Left lobe of liver (tissue), 2 donors: ENCODE data around the gene PSEN1. TPM values are rescaled to one million over a fixed set of nuclear protein-coding genes. Genes with fewer than 3 reads are reported as not detected.

Experiments used
- ATAC-seq: fragments of 200-7000 bp; cut with Tn5 transposase; one replicate; pipeline ENCODE4 v1.9.1; 2020; ENCODE audit warnings: mild to moderate bottlenecking, moderate library complexity
- DNase-seq: peaks from one replicate; pipeline ENCODE4 v3.0.0-alpha.2; 2020; ENCODE audit warnings: low spot score
- total RNA-seq: library from RNA; stranded (reverse); gene quantifications from one replicate; pipeline ENCODE4 v1.2.1, GENCODE V29; 2021
- donor health status: DM: no; HTN: no; CAD: no; lungs with moderate emphysema.
- donor health status: DM: no; HTN: yes; CAD: no.

Gene PSEN1
- total RNA-seq, 1 donor from 2014 or later = 22.8 TPM

DNA sequence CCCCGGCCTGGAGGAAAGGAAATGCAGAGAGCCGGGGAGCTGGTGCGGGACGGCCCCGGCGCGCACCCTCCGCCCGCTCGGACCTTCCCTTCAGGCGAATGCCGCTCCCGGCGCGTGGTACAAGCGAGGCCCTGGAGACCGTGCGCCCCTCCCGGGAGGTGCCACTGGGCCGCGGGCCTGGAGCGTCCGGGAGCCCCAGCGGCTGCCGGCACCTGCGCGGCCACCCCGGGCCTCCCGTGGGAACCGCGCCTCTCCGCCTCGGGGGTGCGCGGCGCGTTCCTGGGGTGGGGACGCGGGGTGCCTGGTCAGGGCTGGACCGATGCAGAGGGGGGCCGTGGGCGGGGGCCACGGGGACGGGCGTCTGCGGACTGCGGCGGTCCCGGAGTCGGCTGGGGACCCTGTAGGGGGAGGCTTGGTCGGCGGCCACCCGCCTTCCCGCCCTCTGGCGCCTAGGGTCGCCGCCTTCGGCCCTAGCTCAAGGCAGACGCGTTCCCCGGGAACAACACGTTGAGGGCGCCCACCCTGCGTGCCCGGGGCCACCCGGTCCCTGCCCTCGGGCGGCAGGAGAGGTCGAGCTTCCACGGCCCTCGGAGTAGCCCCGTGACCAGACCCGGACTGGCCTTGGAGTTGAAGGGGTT lies 101.6 kb downstream of the PSEN1 start:
- ATAC-seq (peak; percentile 37), DNase-seq (peak; percentile 37)

DNA sequence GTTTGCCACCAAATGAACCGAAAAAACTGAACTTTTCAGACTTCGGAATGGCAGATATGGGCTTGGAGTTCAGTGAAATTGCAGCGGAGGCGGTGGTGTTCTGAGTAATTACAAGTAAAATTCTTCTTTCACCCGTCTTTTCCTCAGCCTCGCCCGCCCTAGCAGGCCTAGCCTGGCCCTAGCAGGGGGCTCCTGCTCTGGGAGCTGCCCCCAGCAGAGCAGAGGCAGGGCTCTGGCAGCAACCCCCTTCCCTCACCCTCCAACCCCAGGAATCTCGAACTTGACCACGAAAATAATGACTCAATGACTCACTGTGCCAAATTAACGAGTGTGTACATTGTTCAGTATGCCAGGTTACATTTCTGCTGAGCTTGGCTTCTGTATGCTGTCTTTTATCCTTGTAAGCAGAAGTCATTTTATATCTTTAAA lies 102.1 kb downstream of the PSEN1 start:
- DNase-seq (no peak), ATAC-seq (no peak)

DNA sequence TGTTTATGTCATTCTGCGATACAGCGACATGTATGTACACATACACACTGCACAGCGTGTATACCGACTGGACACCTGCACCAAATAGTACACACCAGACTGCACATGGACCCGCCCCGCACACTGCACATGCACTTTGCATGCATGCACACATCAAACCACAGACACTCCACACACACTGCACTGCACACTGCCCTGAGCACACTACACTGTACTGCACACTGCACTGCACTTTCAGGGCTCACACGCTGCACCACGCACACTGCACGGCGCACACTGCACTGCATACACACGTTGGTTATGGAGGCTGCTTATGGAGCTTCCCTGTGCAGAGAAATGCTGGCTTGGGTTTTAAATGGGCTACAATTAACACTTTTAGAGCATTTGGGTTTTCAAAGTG lies 102.6 kb downstream of the PSEN1 start:
- ATAC-seq = peak; percentile 7

DNA sequence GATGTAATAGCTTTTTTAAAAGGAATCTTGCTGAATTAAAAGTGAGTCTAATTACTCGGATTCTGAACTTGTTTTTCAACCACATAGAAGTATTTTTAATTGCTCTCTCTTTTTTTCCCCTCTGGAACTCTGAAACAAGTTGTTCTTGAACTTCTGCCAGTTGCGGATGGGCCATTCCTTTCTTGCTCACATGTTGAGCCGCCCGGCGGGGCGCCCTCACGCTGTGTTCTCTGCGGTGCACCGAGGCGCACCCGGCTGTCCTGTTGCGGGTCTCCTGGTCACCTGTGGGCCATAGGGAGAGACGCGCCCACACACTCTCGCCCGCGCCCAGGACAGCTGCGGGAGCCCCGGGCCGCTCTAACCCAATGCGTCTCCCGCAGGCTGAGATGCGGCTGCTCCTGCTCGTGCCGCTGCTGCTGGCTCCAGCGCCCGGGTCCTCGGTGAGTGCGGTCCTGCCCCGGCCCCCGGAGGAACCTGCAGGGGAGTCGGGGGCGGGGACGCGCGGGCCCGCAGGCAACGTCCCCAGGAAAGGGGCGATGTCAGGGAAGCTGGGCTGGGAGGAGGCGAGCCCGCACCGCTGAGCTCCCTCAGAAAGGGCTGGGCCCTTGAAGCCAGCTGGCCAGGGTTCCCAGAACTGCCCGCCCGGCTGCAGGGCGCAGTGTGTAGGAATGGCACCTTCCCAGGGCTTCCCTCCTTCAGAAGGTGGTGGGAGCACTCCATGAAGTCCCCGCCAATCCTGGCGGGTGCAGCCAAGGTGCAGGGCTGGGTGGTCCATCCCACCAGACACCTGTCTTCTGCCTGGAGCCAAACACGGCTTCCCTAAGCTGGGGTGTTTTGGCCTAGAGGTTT lies 103.3 kb downstream of the PSEN1 start:
- no peak for DNase-seq
- ATAC-seq = peak; percentile 62

More for the DNA sequence above, 102.6 kb downstream of the PSEN1 start:
- DNase-seq = no peak

DNA sequence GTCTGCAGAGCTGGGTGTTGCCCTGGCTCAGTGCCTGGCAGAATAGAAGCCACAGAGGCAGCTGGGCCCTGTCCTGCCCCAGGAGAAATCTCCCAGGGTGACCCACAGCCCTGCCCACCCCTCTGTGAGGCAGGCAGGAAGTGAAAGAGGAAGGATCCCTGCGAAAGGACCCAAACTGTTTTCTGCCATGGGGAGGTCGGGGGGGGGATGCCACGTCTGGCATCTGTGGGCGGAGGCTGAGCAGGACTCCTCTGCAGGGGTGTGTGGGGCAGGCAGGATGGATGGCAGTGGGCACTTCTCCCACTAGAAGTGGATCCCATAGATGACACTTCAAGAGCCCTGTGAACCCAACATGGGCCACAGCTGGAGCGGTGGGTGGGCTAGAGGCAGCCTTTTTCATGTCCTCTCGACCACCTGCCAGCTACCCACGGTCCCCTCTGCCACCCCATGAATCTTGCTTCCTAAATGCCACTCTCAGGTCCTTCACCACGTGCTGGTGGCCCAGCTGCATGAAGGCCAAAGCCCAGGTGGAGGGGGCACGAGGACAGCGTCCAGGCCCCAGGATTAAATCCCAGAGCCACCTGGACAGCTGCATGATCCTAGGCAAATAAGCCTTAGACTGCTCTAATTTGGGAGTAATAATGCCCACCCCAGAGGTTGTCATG lies 104.6 kb downstream of the PSEN1 start:
- no peak for DNase-seq
- no peak for ATAC-seq

DNA sequence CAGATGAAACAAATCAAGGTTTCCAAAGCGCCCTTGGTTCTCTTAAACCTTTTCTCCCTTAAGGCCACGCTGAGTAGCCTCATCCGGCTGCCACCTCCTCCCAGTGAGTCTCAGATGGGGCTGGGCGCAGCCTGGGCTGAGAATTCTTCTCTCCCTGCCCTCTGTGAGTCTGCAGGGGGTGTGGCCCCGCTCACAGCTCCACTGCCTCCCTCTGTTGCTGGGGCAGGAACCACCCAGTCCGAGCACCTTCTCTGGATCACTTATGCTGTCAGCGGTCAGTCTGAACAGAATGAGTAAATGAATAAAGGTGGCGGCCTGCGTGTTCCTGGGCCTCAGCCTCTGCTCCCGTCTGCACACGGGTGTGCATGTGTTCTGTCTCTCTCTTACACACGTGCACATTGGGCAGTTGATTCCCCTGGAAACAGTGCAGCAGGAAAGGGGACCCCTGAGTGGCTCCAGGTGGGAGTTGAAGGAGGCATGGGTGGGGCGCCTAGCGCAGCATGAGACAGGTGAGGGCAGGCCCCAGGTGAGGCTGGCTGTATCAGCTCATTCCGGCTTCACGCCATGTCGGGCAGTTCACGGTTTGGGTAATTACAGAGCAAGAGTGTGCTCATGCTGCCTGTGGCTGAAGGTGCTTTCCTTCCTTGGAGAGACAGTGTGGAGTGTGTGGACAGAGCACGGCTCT lies 105.3 kb downstream of the PSEN1 start:
- DNase-seq (no peak), ATAC-seq (no peak)

DNA sequence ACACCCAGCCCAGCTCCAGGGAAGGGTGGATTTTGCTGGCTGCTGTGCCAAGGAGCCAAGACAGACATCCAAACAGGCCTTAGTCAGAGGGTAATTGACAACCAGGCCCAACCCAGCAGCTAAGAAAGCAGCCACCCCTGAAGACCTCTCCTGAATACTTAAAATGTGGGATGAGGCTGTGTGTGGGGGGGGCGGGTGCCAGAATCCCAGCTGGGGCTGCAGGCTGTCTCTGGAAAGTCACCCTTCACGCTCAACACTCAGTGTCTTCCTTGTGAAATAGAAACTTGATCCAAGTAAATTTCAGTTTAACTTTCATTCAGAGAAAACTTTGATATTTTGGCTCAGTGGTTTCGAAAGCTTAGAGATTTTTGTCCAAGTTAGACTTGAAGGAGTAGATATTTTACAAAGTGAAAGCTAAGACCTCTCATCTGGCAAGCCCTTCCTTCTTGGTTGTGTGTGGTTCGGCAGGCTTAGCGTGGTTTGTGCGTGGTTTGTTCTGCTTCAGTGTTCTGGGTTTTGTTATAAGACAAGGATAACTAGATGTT lies 106.1 kb downstream of the PSEN1 start:
- DNase-seq (no peak), ATAC-seq (no peak)

DNA sequence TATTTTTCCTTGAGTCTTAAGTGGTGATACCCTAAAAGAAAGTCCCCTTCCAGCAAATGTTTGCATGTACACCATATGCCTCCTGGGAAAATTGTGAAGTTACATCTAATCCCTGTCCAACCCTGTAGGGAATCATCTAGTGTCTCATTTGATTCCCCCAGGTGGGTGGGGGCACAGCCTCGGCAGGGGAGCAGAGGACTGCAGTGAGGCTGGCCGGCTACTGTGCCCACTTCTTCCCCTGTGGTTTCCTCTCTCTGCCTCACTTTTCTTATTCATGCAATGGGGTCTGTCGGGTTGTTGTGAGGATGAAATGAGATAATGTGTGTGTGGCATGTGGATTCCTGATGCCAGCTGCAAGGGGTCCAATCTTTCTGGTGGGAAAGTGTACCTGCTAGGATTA lies 107.0 kb downstream of the PSEN1 start:
- DNase-seq = no peak

DNA sequence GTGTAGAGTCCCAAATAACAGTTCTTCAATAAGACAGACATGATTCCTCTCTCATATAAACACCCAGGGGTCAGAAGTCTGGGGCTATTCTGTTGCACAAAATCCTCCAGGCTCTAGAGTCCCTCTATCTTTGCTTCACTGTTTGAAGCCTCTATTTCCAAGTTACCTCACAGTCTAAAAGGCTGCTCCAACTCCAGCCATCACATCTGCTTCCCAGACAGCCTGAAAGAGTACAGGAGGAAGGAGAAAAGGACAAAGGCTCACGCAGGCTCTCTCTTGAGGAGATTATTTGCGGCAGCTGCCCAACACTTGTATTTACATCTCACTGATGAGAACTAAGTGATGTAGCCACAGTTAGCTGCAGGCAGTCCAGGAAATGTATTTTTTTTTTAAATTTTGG lies 107.4 kb downstream of the PSEN1 start:
- ATAC-seq (no peak), DNase-seq (no peak)

More for the DNA sequence above, 107.0 kb downstream of the PSEN1 start:
- ATAC-seq = no peak

DNA sequence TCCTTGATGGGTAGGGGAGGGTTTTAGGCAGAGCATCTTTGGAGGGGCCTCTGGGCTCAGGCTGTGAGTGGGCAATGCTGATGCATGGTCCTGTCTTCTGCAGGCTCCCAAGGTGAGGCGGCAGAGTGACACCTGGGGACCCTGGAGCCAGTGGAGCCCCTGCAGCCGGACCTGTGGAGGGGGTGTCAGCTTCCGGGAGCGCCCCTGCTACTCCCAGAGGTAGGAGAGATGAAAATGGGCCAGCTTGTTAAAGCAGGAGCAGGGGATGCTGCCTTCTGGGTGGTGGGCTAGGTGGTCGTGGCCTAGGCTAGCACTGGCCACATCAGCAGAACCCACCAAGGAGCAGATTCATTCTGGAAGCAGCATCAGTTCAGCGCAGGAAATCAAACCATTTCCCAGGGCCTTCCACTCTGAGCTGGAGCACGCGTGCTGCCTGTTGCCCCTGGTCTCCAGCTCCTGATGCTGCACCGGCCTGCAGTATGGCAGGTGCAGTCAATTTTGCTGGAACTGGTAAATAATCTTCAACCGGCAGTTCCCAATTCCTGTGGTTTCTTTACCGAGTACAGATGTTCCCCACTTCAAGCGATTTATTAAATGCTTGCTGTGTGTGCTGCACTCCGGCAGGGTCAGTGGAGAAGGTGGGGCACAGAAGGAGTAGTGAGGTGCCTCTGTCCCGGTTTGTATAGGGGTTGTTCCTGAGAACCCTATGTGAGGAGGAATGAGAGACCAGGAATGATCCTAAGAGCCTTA lies 108.4 kb downstream of the PSEN1 start:
- ATAC-seq (no peak), DNase-seq (no peak)

DNA sequence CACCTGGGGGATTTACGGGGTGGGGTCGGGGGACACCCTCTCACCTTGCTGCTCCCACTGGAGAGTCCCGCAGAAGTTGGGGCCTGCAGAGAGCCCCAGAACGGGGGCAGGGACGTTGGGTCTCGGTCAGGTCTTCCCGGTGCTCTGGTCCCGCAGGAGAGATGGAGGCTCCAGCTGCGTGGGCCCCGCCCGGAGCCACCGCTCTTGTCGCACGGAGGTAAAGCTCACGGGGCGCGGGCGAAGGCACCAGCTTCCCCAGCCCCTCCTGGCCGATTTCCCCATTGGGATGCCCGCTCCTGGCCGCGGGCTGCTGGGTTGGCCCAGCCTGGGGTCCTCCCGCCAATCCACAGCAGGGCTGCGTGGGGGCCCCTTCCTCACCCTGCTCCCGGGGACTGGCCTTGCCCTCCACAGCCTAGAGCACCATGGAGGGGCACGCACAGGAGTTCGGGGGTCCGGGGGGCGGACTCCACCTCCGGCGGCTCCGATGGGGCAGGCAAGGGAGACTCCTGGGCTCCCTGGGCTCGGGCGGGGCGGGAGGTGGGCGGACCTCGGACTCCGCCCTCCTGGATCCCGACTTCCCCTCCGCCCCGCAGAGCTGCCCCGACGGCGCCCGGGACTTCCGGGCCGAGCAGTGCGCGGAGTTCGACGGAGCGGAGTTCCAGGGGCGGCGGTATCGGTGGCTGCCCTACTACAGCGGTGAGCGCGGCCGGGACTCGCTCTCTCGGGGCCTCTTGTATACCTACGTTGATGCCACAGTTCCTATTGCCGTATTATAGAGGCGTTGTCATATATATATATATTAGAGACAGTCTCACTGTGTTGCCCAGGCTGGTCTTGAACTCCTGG lies 109.4 kb downstream of the PSEN1 start:
- no peak for DNase-seq
- ATAC-seq = peak; percentile 76

DNA sequence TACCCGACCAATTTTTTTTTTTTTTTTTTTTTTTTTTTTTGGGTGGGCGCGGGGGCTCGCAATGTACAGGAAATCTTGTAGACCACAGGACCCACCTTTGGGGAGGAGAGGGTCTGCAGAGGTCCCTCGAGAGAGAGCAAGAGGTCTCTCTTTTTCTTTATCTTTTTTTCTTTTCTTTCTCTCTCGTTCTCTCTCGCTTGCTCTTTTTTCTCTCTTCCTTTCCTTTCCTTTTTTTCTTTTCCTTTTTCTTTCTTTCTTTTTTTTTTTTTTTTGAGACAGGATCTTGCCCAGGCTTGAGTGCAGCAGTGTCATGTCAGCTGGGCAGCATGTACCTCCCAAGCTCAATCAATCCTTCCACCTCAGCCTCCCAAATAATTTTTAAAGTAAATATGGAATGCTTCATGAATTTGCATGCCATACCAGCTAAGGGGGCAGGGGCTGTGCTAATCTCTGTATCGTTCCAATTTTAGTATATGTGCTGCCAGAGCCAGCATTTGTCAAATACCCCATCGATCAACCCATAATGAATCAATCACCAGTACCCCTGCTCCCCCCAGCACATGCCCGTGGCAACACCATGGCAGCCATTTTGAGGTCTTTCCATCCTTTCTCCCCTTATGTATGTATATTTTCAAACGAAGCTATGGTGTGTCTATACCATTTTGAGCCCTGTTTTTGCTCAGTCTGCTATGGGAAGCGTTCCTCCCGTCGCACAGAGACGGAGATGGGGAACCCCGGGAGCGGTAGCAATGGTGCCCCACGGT lies 110.3 kb downstream of the PSEN1 start:
- no peak for DNase-seq

DNA sequence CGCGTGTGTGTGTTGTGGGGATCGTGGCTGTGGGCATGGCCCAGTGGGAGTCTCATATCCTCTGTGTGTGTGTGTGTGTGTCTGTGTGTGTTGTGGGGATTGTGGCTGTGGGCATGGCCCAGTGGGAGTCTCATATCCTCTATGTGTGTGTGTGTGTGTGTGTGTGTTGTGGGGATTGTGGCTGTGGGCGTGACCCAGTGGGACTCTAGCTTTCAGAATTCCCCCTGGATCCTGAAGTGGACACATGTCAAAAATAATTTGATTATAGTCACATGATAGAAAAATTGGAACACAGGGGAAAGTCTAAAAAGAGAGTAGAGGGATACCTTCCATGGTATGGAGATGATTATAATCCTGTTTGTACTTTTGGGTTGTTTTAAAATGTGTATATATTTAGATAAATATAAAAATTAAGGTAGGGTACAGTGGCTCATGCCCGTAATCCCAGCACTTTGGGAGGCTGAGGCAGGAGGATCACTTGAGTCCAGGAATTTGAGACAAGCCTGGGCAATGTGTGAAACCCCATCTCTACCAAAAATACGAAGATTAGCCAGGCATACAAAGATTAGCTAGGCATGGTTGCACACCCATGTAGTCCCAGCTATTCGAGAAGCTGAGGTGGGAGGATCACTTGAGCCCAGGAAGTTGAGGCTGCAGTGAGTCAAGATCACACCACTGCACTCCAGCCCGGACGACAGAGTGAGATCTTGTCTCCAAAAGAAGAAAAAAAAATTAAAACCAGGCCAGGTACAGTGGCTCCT lies 112.0 kb downstream of the PSEN1 start:
- DNase-seq = no peak
- no peak for ATAC-seq

More for the DNA sequence above, 110.3 kb downstream of the PSEN1 start:
- no peak for ATAC-seq

DNA sequence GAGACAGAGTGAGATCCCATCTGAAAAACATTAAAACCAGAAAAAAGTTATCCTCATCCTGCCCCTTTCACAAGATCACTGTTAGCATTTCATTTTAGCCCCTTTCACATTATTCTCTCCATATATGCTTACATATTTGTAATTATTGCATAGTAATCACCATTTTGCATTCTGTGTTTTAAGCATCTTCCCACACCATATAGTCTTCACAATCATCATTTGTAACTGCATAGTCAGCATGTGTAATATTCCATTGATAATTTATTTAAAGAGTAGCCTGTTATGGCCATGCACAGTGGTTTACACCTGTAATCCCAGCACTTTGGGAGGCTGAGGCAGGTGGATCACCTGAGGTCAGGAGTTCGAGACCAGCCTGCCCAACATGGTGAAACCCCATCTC lies 112.8 kb downstream of the PSEN1 start:
- DNase-seq = no peak
- no peak for ATAC-seq

DNA sequence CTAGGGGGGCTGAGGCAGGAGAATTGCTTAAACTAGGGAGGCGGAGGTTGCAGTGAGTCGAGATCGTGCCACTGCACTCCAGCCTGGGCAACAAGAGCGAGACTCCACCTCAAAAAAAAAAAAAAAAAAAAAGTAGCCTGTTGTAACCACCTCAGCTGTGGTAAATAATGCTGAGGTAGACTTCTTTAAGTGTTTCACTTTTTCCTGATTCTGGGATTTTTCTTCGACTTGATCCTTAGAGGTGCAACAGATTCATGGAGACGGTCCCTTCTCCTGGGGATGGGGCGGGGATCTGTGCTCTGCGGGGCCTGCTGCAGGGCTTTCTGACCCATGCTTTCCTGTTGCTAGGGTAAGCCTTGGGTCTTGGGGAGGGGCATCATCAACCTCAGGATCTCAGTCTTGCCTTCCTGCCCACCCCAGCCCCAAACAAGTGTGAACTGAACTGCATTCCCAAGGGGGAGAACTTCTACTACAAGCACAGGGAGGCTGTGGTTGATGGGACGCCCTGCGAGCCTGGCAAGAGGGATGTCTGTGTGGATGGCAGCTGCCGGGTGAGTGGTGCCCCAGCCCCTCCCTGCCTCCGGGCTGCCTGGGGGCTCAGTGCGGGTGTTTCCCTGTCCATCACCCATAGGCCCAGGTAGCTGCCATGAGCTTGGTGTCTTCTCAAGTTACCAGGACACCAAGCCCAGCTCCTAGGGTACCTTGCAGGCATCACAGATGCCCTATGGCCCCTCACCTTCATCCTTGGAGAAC lies 113.4 kb downstream of the PSEN1 start:
- no peak for DNase-seq
- ATAC-seq = no peak

DNA sequence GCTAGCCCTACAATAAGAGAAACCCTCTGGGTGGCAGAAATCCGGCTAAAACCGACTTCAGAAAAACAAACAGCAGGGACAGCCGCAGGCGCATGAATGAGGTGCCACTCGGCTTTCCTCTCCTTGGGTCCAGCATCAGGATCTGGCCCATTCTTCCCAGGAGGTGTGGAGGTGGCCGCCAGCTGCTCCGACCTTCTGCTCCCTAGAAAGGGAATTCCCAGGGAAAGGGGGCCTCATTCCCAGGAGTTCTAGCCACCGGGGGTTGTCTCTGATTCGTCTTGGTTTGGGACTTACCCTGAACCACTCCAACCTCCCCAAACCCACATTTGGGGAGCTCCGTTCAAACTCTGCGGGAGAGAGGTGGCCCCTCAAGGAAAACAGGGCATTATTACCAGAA lies 114.0 kb downstream of the PSEN1 start:
- DNase-seq (no peak), ATAC-seq (no peak)
